ENCODE data around the gene SLC25A33. TPM values are rescaled to one million over a fixed set of nuclear protein-coding genes. Genes with fewer than 3 reads are reported as not detected.
"Not testable (repeated sequence)": the region's sequence is repeated elsewhere in the genome, so short reads cannot be mapped to it uniquely, and the experiment has no call there.

The SLC25A33 gene
- total RNA-seq, 1 donor from 2014 or later, result 6.6 TPM

DNA sequence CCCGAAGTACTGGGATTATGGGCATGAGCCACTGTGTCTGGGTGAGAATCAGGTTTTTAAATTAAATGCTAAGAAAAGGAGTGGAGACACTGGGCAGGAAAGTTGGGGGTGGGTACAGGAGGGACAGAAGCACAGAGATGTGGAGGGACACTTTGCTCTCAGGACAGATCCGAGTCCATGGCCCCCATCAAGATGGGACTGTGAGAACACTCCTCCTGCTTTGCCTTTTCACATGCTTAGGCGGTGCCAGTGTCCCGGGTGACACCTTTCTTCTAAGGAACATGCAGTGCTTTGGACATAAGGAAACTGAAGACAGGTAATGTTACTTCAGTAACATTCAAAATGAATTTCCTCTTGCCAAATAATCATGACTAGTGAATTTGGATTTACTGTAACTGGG, 16.7 kb downstream of the SLC25A33 start:
- Mint-ChIP-seq H3K4me1 (ENCODE audit: low read depth) (peaks cover 25% of the 10 kb centered on the region), H3K27ac (ENCODE audit: unreplicated experiment) (peak overlapping the region; percentile 49), H3K27me3 (ENCODE audit: low read depth) (no peaks in the 10 kb centered on the region), H3K36me3 (ENCODE audit: low read depth) (peaks cover 13% of the 10 kb centered on the region), H3K4me3 (ENCODE audit: unreplicated experiment) (no peak overlapping the region), H3K9me3 (ENCODE audit: low read depth) (no peaks in the 10 kb centered on the region)
- DNase-seq (ENCODE audit: low spot score), result no peak
- no peak for TF ChIP-seq CTCF (IDR thresholded peaks at IDR 0.05)

GRCh38 chr1:9557624-9558023, 18.4 kb downstream of the SLC25A33 start:
- H3K4me1 Mint-ChIP-seq (ENCODE audit: low read depth), result peaks cover 32% of the 10 kb centered on the region
- H3K36me3 Mint-ChIP-seq (ENCODE audit: low read depth), result peaks cover 13% of the 10 kb centered on the region
- H3K4me3 Mint-ChIP-seq (ENCODE audit: unreplicated experiment), result no peak overlapping the region
- no peak for DNase-seq (ENCODE audit: low spot score)
- no peaks in the 10 kb centered on the region for H3K27me3 Mint-ChIP-seq (ENCODE audit: low read depth)
- no peak for TF ChIP-seq CTCF (IDR thresholded peaks at IDR 0.05)
- no peak overlapping the region for H3K27ac Mint-ChIP-seq (ENCODE audit: unreplicated experiment)
- no peaks in the 10 kb centered on the region for H3K9me3 Mint-ChIP-seq (ENCODE audit: low read depth)

- Mint-ChIP-seq H3K27ac (ENCODE audit: unreplicated experiment) (no peak overlapping the region), H3K4me1 (ENCODE audit: low read depth) (peaks cover 32% of the 10 kb centered on the region)
Measured at GRCh38 chr1:9558271-9558945, 19.1 kb downstream of the SLC25A33 start.

DNA sequence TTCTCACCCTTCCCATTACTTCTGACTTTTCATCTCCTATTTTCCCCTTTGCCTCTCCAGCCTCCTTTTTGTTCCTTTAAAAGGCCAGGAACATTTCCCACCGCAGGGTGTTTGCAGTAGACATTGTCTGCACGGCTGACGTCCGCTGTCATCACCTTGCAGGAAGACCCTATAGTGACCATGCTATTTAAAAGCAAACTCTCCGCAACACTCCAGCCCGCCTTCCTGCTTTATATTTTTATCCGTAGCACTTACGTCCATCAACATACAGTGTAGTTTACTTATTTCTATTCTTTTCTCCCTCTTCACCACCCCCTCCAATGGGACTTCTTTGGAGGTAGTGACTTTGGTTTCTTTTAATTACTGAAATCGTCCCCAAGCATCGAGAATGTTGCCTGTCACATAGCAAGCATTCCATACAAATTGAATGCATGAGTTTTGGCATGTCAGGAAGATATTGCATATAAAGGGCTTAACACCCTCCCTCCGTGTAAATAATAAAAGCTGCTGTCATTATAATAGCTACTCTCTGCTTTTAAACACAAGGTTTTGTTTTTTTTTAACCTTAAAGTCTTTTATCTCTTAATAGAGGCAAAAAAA, 19.8 kb downstream of the SLC25A33 start:
- Mint-ChIP-seq H3K27me3 (ENCODE audit: low read depth) (no peaks in the 10 kb centered on the region), H3K4me3 (ENCODE audit: unreplicated experiment) (no peak overlapping the region), H3K36me3 (ENCODE audit: low read depth) (peaks cover 11% of the 10 kb centered on the region), H3K4me1 (ENCODE audit: low read depth) (peaks cover 32% of the 10 kb centered on the region), H3K9me3 (ENCODE audit: low read depth) (peaks cover 2% of the 10 kb centered on the region), H3K27ac (ENCODE audit: unreplicated experiment) (peak overlapping the region; percentile 28)
- TF ChIP-seq CTCF (IDR thresholded peaks at IDR 0.05), result no peak
- no peak for DNase-seq (ENCODE audit: low spot score)

More at GRCh38 chr1:9558271-9558945, 19.1 kb downstream of the SLC25A33 start:
- TF ChIP-seq CTCF (IDR thresholded peaks at IDR 0.05), result no peak
- Mint-ChIP-seq H3K4me3 (ENCODE audit: unreplicated experiment) (no peak overlapping the region), H3K36me3 (ENCODE audit: low read depth) (peaks cover 13% of the 10 kb centered on the region), H3K9me3 (ENCODE audit: low read depth) (no peaks in the 10 kb centered on the region), H3K27me3 (ENCODE audit: low read depth) (no peaks in the 10 kb centered on the region)
- no peak for DNase-seq (ENCODE audit: low spot score)

GRCh38 chr1:9559673-9560072, 20.4 kb downstream of the SLC25A33 start:
- Mint-ChIP-seq H3K27ac (ENCODE audit: unreplicated experiment) (no peak overlapping the region), H3K36me3 (ENCODE audit: low read depth) (peaks cover 11% of the 10 kb centered on the region), H3K27me3 (ENCODE audit: low read depth) (no peaks in the 10 kb centered on the region), H3K9me3 (ENCODE audit: low read depth) (peaks cover 4% of the 10 kb centered on the region), H3K4me3 (ENCODE audit: unreplicated experiment) (no peak overlapping the region), H3K4me1 (ENCODE audit: low read depth) (peaks cover 32% of the 10 kb centered on the region)
- no peak for TF ChIP-seq CTCF (IDR thresholded peaks at IDR 0.05)
- no peak for DNase-seq (ENCODE audit: low spot score)

DNA sequence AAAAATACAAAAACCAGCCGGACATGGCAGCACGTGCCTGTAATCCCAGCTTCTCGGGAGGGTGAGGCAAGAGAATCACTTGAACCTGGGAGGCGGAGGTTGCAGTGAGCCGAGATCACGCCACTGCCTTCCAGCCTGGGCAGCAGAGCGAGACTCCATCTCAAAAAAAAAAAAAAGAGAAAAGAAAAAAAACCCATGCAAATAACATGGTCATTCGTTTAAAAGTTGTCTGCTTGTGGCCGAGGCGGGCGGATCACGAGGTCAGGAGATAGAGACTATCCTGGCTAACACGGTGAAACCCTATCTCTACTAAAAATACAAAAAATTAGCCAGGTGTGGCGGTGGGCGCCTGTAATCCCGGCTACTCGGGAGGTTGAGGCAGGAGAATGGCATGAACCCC, 20.8 kb downstream of the SLC25A33 start:
- H3K4me3 Mint-ChIP-seq (ENCODE audit: unreplicated experiment); H3K9me3 Mint-ChIP-seq (ENCODE audit: low read depth); DNase-seq (ENCODE audit: low spot score); H3K27ac Mint-ChIP-seq (ENCODE audit: unreplicated experiment); H3K27me3 Mint-ChIP-seq (ENCODE audit: low read depth): not testable (repeated sequence)
- peaks cover 11% of the 10 kb centered on the region for H3K36me3 Mint-ChIP-seq (ENCODE audit: low read depth)
- peaks cover 31% of the 10 kb centered on the region for H3K4me1 Mint-ChIP-seq (ENCODE audit: low read depth)
